Activated CD8-positive, alpha-beta T cell treated with anti-CD3 and anti-CD28 coated beads for 36 hours (primary cell): ENCODE data around the gene EXOC3. TPM values are rescaled to one million over a fixed set of nuclear protein-coding genes. Genes with fewer than 3 reads are reported as not detected.
"Not testable (repeated sequence)": the region's sequence is repeated elsewhere in the genome, so short reads cannot be mapped to it uniquely, and the experiment has no call there.

Source experiments
- ATAC-seq: fragments of 200-7000 bp; cut with Tn5 transposase; one replicate; pipeline ENCODE4 v1.10.0; 2021; ENCODE audit warnings: mild to moderate bottlenecking, moderate library complexity
- CTCF ChIA-PET: fragments of 350-600 bp; sonication (Branson Sonifier 250); formaldehyde crosslinking; loops from one replicate; lab custom pipeline; 2021; ENCODE audit warnings: antibody characterized with exemption; lab: Charles Lee
- POLR2A ChIA-PET: fragments of 350-600 bp; sonication (Branson Sonifier 250); formaldehyde crosslinking; loops from one replicate; lab custom pipeline; 2021; ENCODE audit warnings: antibody characterized with exemption; lab: Charles Lee
- DNase-seq: peaks from one replicate; pipeline ENCODE4 v3.0.0-alpha.2; 2020
- H3K27ac Mint-ChIP-seq: one replicate; pipeline ENCODE4 v1.8.0; 2021; ENCODE audit warnings: mild to moderate bottlenecking, mixed read lengths
- H3K27me3 Mint-ChIP-seq: one replicate; pipeline ENCODE4 v1.8.0; 2021; ENCODE audit warnings: mixed read lengths
- H3K36me3 Mint-ChIP-seq: one replicate; pipeline ENCODE4 v1.8.0; 2021; ENCODE audit warnings: low read depth, mixed read lengths
- H3K4me1 Mint-ChIP-seq: one replicate; pipeline ENCODE4 v1.8.0; 2021; ENCODE audit warnings: low read depth, mixed read lengths
- H3K4me3 Mint-ChIP-seq: one replicate; pipeline ENCODE4 v1.8.0; 2021; ENCODE audit warnings: mild to moderate bottlenecking, moderate library complexity, mixed read lengths
- H3K9me3 Mint-ChIP-seq: one replicate; pipeline ENCODE4 v1.8.0; 2021; ENCODE audit warnings: mixed read lengths
- CTCF ChIP-seq: fragments of 200-600 bp; IDR thresholded peaks from one replicate; pipeline ENCODE4 v1.8.0; 2022; ENCODE audit warnings: antibody characterized with exemption, mild to moderate bottlenecking
- intact Hi-C: fragments of 100-400 bp; cut with micrococcal nuclease; formaldehyde crosslinking; loops from one replicate; pipeline ENCODE4 v1.10.0; 2022
- total RNA-seq, 2 experiments: library from RNA; stranded (reverse); gene quantifications; one replicate each; pipeline ENCODE4 v1.2.3, GENCODE V29; 2021

The EXOC3 gene
- total RNA-seq, 2 experiments from 2014 or later: 65.9 to 67.6 TPM

- Mint-ChIP-seq H3K27me3 (peaks cover 9% of the 10 kb centered on the region), H3K4me3 (peak overlapping the region; percentile 42), H3K36me3 (peaks cover 40% of the 10 kb centered on the region), H3K27ac (peak overlapping the region; percentile 89), H3K9me3 (no peaks in the 10 kb centered on the region), H3K4me1 (peaks cover 39% of the 10 kb centered on the region)
- POLR2A ChIA-PET: interaction anchor here (1.1 to 1.5 kb wide), 3 partner anchors 22 to 79 kb away, joined by 3 to 7 read pairs (median 4); partner anchors contain the start of gene AHRR
- DNase-seq (peak; percentile 77), ATAC-seq (peak; percentile 71)
- CTCF ChIA-PET: interaction anchor here (1.2 to 1.3 kb wide), 2 partner anchors 21 to 83 kb away, joined by 3 read pairs; no protein-coding TSS in a partner anchor
- TF ChIP-seq CTCF: no peak
- intact Hi-C loops: loop anchor here (10.0 kb wide), 1 partner anchor 55 kb away; no protein-coding TSS in a partner anchor
These were observed 43.4 kb upstream of the EXOC3 start for GRCh38 chr5:399296-400281.

- H3K4me1 Mint-ChIP-seq: peaks cover 39% of the 10 kb centered on the region
- peak overlapping the region; percentile 42 for H3K4me3 Mint-ChIP-seq
- TF ChIP-seq CTCF: no peak
- intact Hi-C loops: no loop called here
- no peaks in the 10 kb centered on the region for H3K9me3 Mint-ChIP-seq
- peaks cover 9% of the 10 kb centered on the region for H3K27me3 Mint-ChIP-seq
- H3K36me3 Mint-ChIP-seq: peaks cover 40% of the 10 kb centered on the region
- DNase-seq (no peak), ATAC-seq (no peak)
- ChIA-PET CTCF (interaction anchor here (1.3 to 1.7 kb wide), 2 partner anchors 20 to 22 kb away, joined by 3 to 7 read pairs; no protein-coding TSS in a partner anchor), POLR2A (interaction anchor here (0.6 to 1.5 kb wide), 4 partner anchors 11 to 32 kb away, joined by 3 to 7 read pairs (median 4); no protein-coding TSS in a partner anchor)
- H3K27ac Mint-ChIP-seq: peak overlapping the region; percentile 89
These were observed 42.5 kb upstream of the EXOC3 start for GRCh38 chr5:400282-401145.

GRCh38 chr5:401146-402034 is 41.6 kb upstream of the EXOC3 start:
- TF ChIP-seq CTCF: no peak
- Mint-ChIP-seq H3K4me1 (peaks cover 39% of the 10 kb centered on the region), H3K36me3 (peaks cover 40% of the 10 kb centered on the region), H3K27ac (no peak overlapping the region), H3K9me3 (no peaks in the 10 kb centered on the region), H3K27me3 (peaks cover 10% of the 10 kb centered on the region), H3K4me3 (no peak overlapping the region)
- DNase-seq: no peak
- intact Hi-C loops: no loop called here
- no peak for ATAC-seq
- ChIA-PET POLR2A (interaction anchor here (0.6 to 1.8 kb wide), 4 partner anchors 8 to 31 kb away, joined by 3 to 4 read pairs (median 4); no protein-coding TSS in a partner anchor), CTCF (interaction anchor here (1.7 kb wide), 1 partner anchor 21 kb away, joined by 7 read pairs; no protein-coding TSS in a partner anchor)

- Mint-ChIP-seq H3K27me3 (peaks cover 10% of the 10 kb centered on the region), H3K36me3 (peaks cover 40% of the 10 kb centered on the region), H3K4me1 (peaks cover 39% of the 10 kb centered on the region)
- H3K9me3 Mint-ChIP-seq, H3K4me3 Mint-ChIP-seq, DNase-seq, intact Hi-C loops, ATAC-seq, H3K27ac Mint-ChIP-seq: not testable (repeated sequence)
- ChIA-PET CTCF (interaction anchor here (1.3 to 1.7 kb wide), 2 partner anchors 22 to 85 kb away, joined by 3 to 7 read pairs; no protein-coding TSS in a partner anchor), POLR2A (interaction anchor here (1.4 to 1.8 kb wide), 2 partner anchors 9 to 12 kb away, joined by 4 read pairs; no protein-coding TSS in a partner anchor)
These were observed 40.8 kb upstream of the EXOC3 start for GRCh38 chr5:402219-402614.
